Neutrophil (primary cell): Measurements from ENCODE around the gene CRAMP1.
A peak's percentile ranks its signal among the peaks of the same experiment; 100 is the strongest.

Experiments
- H3K27ac ChIP-seq: fragments of 200-600 bp; sonication (generic); 2 replicates; pipeline ENCODE4 v1.5.1; 2016; ENCODE audit warnings: mild to moderate bottlenecking, moderate library complexity
- H3K27me3 ChIP-seq: fragments of 200-600 bp; sonication (generic); 2 replicates; pipeline ENCODE4 v1.6.0; 2016; ENCODE audit warnings: mild to moderate bottlenecking
- H3K36me3 ChIP-seq: fragments of 200-600 bp; sonication (generic); 2 replicates; pipeline ENCODE4 v1.5.1; 2017
- H3K4me1 ChIP-seq, 2 experiments: fragments of 200-600 bp in 1 of 2; sonication (generic) in 1 of 2; 1 replicate in 1 of 2; 2 replicates in 1 of 2; pipeline versions ENCODE4 v1.5.1 to v1.6.1; 2013 to 2016; ENCODE audit warnings: low read depth in 1 of 2, low read length in 1 of 2, mild to moderate bottlenecking in 1 of 2, moderate library complexity in 1 of 2; ENCODE audit not compliant: control insufficient read depth in 1 of 2, insufficient read depth in 1 of 2
- H3K4me3 ChIP-seq, 2 experiments: fragments of 200-600 bp in 1 of 2; sonication (generic) in 1 of 2; 1 replicate in 1 of 2; 2 replicates in 1 of 2; pipeline ENCODE4 v1.5.1; 2013 to 2016; ENCODE audit warnings: low read depth in 1 of 2, low read length in 1 of 2, mild to moderate bottlenecking in 1 of 2, moderate library complexity in 1 of 2
- H3K9me3 ChIP-seq: fragments of 200-600 bp; sonication (generic); 2 replicates; pipeline ENCODE4 v1.5.1; 2016
- CTCF ChIP-seq: fragments of 200-600 bp; sonication (generic); IDR thresholded peaks from 2 replicates; pipeline ENCODE4 v1.5.1; 2016; ENCODE audit warnings: antibody characterized with exemption

CRAMP1 gene

GRCh38 chr16:1610899-1611632, 1.1 kb upstream of the CRAMP1 start:
- H3K9me3 ChIP-seq, result no peaks in the 10 kb centered on the region
- peak overlapping the region; percentile 88 for H3K27ac ChIP-seq
- H3K4me1 ChIP-seq, result peaks cover 42 to 48% of the 10 kb centered on the region in 2 experiments
- H3K27me3 ChIP-seq, result peaks cover 57% of the 10 kb centered on the region
- H3K36me3 ChIP-seq, result peaks cover 7% of the 10 kb centered on the region
- H3K4me3 ChIP-seq, result peak overlapping the region; percentile 75 to 93
- TF ChIP-seq CTCF, result no peak

DNA sequence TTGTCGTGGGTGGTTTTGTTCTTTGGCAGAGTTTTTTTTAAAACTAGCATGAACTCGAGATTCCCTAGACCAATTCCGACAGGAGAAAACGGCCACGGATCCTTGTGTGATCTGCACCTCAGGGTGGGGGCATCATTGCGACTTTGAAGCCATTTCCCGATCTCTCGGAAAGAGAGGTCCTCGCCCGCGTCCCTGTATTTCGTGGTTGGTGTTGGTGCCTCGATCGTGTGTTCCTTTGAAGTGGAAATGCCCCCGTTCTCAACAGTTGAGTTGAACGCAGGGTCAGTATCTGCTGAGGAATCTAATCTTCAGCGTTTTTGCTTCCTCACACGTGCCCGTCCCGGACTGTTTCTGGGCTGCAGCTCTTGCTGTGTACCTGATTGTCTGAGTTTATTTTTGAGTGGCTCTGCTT, 1.1 kb downstream of the CRAMP1 start:
- no peak for TF ChIP-seq CTCF
- peaks cover 42 to 48% of the 10 kb centered on the region in 2 experiments for H3K4me1 ChIP-seq
- peaks cover 58% of the 10 kb centered on the region for H3K27me3 ChIP-seq
- H3K36me3 ChIP-seq, result peaks cover 24% of the 10 kb centered on the region
- H3K4me3 ChIP-seq, result peak overlapping the region; percentile 75 to 93
- no peaks in the 10 kb centered on the region for H3K9me3 ChIP-seq
- no peak overlapping the region for H3K27ac ChIP-seq

DNA sequence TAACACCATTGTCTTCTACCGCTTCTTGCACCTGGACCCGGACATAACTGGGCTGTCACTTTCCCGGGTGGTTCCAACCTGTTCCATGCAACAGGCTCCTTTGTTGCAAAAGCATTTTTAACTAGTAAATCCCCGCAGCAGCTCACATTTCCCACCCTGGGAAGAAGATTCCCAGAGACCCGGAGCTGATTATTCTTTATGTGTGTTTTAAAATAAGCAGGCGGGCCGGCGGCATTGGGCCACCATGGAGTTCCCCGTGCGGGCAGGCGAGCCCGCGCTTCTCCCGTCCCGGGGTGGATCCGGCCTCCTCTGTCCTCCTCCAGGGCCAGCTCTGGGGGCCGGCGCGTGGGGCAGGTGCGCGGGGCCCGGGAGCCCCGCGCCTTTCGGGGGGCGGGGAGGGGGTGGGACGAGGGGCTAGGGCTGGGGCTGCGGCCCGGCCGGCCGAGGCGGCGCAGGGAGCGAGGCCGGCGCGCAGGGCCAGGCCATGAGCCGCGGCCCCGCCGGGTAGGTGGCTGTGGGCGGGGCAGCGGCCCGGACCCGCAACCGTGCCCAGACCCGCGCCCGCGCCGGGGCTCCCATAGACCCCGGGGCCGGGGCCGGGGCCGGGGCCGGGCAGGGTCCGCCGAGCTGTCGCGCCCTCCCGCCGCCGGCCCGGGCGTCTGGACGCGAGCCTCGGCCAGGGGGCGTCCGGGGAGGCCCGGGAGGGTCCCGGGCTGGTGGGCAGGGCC, 1.7 kb downstream of the CRAMP1 start:
- Histone ChIP-seq H3K27me3 (peaks cover 58% of the 10 kb centered on the region), H3K9me3 (no peaks in the 10 kb centered on the region), H3K36me3 (peaks cover 31% of the 10 kb centered on the region), H3K4me1 (peaks cover 42 to 48% of the 10 kb centered on the region in 2 experiments), H3K27ac (no peak overlapping the region), H3K4me3 (peak overlapping the region in 1 of 2 experiments; percentile 93)
- no peak for TF ChIP-seq CTCF

DNA sequence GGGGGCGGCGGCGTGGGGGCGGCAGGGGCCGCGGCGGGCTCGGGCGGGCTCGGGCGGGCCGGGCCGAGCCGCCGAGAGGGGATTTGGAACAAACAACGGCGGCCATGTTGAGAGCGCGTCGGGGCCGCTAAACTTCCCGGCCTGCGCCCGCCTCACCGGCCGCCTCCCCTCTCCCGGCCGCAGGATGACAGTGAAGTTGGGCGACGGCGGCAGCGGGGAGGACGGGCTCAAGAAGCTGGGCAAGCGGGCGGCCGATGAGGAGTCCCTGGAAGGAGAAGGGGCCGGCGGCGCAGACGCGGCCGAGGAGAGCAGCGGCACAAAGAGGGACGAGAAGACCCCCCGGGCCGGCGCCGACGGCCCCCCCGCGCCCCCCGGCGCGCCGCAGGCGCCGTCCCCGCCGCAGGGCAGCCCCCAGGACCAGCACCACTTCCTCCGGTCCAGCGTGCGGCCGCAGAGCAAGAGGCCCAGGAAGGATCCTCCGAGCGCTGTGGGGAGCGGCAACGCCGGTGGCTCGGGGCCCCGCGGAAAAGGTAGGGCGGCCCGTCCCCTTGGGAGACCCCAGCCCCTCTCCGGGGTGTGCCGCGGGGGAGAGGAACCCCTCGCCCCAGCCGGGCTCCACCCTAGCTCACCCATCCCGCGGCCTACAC, 2.4 kb downstream of the CRAMP1 start:
- peaks cover 36% of the 10 kb centered on the region for H3K36me3 ChIP-seq
- peaks cover 55% of the 10 kb centered on the region for H3K27me3 ChIP-seq
- H3K9me3 ChIP-seq, result no peaks in the 10 kb centered on the region
- no peak overlapping the region for H3K4me3 ChIP-seq
- peaks cover 42 to 48% of the 10 kb centered on the region in 2 experiments for H3K4me1 ChIP-seq
- no peak for TF ChIP-seq CTCF
- H3K27ac ChIP-seq, result no peak overlapping the region

DNA sequence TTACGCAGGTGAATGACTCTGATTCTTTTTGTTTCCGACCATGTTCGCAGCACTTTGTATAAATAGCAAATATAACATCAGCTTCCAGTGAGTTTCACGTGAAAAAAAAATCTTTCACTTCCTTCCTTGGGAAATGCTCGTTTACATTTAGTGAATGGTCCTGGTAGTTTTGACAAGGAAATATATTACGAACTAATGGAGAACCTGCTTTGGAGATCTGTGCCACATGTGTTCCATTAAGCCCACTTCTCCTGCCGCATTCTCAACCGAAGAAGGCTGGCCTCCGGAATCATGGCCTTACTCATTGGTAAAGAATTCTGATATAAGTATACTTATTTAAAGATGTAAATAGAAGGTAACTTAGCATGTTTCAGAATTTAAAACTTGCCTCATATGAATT, 3.6 kb downstream of the CRAMP1 start:
- Histone ChIP-seq H3K27ac (no peak overlapping the region), H3K9me3 (no peaks in the 10 kb centered on the region), H3K4me3 (no peak overlapping the region), H3K36me3 (peaks cover 48% of the 10 kb centered on the region), H3K4me1 (peaks cover 31 to 37% of the 10 kb centered on the region in 2 experiments), H3K27me3 (peaks cover 43% of the 10 kb centered on the region)
- TF ChIP-seq CTCF, result no peak
